HepG2 (cell line): ENCODE measurements around the gene CPLX1. TPM values are rescaled to one million over a fixed set of nuclear protein-coding genes. Genes with fewer than 3 reads are reported as not detected.

Source experiments
- ATF2 ChIP-seq: sonication (generic); formaldehyde crosslinking; IDR thresholded peaks from 2 replicates; pipeline ENCODE4 v1.4.0; 2020; ENCODE audit warnings: missing genetic modification reagents
- ELF4 ChIP-seq: sonication (generic); formaldehyde crosslinking; IDR thresholded peaks from 2 replicates; pipeline ENCODE4 v1.5.0; 2020; ENCODE audit warnings: missing genetic modification reagents, mild to moderate bottlenecking, moderate library complexity, borderline replicate concordance
- HOXA5 ChIP-seq: sonication (generic); formaldehyde crosslinking; IDR thresholded peaks from 2 replicates; pipeline ENCODE4 v1.4.0; 2020; ENCODE audit warnings: missing genetic modification reagents
- NR2F6 ChIP-seq, 2 experiments: IDR thresholded peaks; 2 replicates each; pipeline ENCODE4 v1.6.1; 2016; ENCODE audit warnings: antibody characterized with exemption in 1 of 2, mild to moderate bottlenecking in 1 of 2
- PHB2 ChIP-seq: fragments of 450-650 bp; IDR thresholded peaks from 2 replicates; pipeline ENCODE4 v1.6.1; 2018; ENCODE audit not compliant: partially characterized antibody
- SKIL ChIP-seq: sonication (generic); formaldehyde crosslinking; IDR thresholded peaks from 2 replicates; pipeline ENCODE4 v1.8.0; 2022; ENCODE audit warnings: missing genetic modification reagents, mild to moderate bottlenecking, moderate library complexity, borderline replicate concordance
- SMAD9 ChIP-seq: sonication (generic); formaldehyde crosslinking; IDR thresholded peaks from 2 replicates; pipeline ENCODE4 v1.5.1; 2020; ENCODE audit warnings: mild to moderate bottlenecking, missing genetic modification reagents
- SPEN ChIP-seq: sonication (generic); formaldehyde crosslinking; IDR thresholded peaks from 2 replicates; pipeline ENCODE4 v1.5.1; 2020; ENCODE audit warnings: low read depth, mild to moderate bottlenecking, missing genetic modification reagents
- STAT6 ChIP-seq: sonication (generic); formaldehyde crosslinking; IDR thresholded peaks from 2 replicates; pipeline ENCODE4 v1.4.0; 2020; ENCODE audit warnings: missing genetic modification reagents, mild to moderate bottlenecking, borderline replicate concordance
- TEAD2 ChIP-seq: sonication (generic); formaldehyde crosslinking; IDR thresholded peaks from 2 replicates; pipeline ENCODE4 v1.9.0; 2021; ENCODE audit warnings: missing genetic modification reagents
- ZIK1 ChIP-seq: sonication (generic); formaldehyde crosslinking; IDR thresholded peaks from 2 replicates; pipeline ENCODE4 v1.5.0; 2020; ENCODE audit warnings: mild to moderate bottlenecking, low read depth, missing genetic modification reagents, borderline replicate concordance
- ZNF350 ChIP-seq: sonication (generic); formaldehyde crosslinking; IDR thresholded peaks from 2 replicates; pipeline ENCODE4 v1.4.0; 2020; ENCODE audit warnings: mild to moderate bottlenecking, low read depth, missing genetic modification reagents, borderline replicate concordance
- ZNF441 ChIP-seq: sonication (generic); formaldehyde crosslinking; IDR thresholded peaks from 2 replicates; pipeline ENCODE4 v1.7.0; 2021; ENCODE audit warnings: missing genetic modification reagents, borderline replicate concordance
- ZNF549 ChIP-seq: sonication (generic); formaldehyde crosslinking; IDR thresholded peaks from 2 replicates; pipeline ENCODE4 v1.5.0; 2020; ENCODE audit warnings: missing genetic modification reagents
- ZNF598 ChIP-seq: sonication (generic); formaldehyde crosslinking; IDR thresholded peaks from 2 replicates; pipeline ENCODE4 v1.5.1; 2020; ENCODE audit warnings: mild to moderate bottlenecking, missing genetic modification reagents, borderline replicate concordance
- ZNF607 ChIP-seq: sonication (generic); formaldehyde crosslinking; IDR thresholded peaks from 2 replicates; pipeline ENCODE4 v1.5.1; 2020; ENCODE audit warnings: missing genetic modification reagents, mild to moderate bottlenecking, borderline replicate concordance
- polyA plus RNA-seq, 8 experiments: library from polyadenylated mRNA; depleted of rRNA in 3 of 8; stranded (reverse) in 7 of 8; unstranded in 1 of 8; fragments of >200 nt; fragmentation: Illumina TruSeq in 4 of 8; extraction: Trizol in 4 of 8; gene quantifications; 2 replicates each; pipeline versions ENCODE4 v1.2.1 to v1.2.3, GENCODE V29; 2011 to 2016; ENCODE audit warnings: low read depth in 4 of 8, missing spikeins in 1 of 8, mixed read lengths in 1 of 8; ENCODE audit not compliant: insufficient read depth in 1 of 8
- total RNA-seq, 5 experiments: library from RNA; depleted of rRNA; stranded (reverse); fragments of >200 nt; fragmentation: Illumina TruSeq; extraction: Trizol; gene quantifications; 2 replicates each; pipeline ENCODE4 v1.2.3, GENCODE V29; 2016; ENCODE audit warnings: low read depth in 1 of 5
- TF ChIP-seq, protein P1 (sequence below): IDR thresholded peaks from 2 replicates; pipeline ENCODE4 v1.6.1; 2016
- TF ChIP-seq, protein P2 (sequence below): sonication (generic); formaldehyde crosslinking; IDR thresholded peaks from 2 replicates; pipeline ENCODE4 v1.4.0; 2020; ENCODE audit warnings: mild to moderate bottlenecking, missing genetic modification reagents
- TF ChIP-seq, protein P3 (sequence below): sonication (generic); formaldehyde crosslinking; IDR thresholded peaks from 2 replicates; pipeline ENCODE4 v1.4.0; 2020; ENCODE audit warnings: mild to moderate bottlenecking, missing genetic modification reagents

The CPLX1 gene
- total and polyA plus RNA-seq, 2 of the 13 experiments (the other 11 are each of a cell fraction or from before 2014, with no cell fraction given): 0.18 TPM

- TF ChIP-seq ZNF607 (peak; percentile 38; the same call in 1 of the 2 replicates), ELF4 (CRISPR knock-in tag) (no peak), PHB2 (no peak), SKIL (0 out of 2 replicates have a peak, but pooled peaks have one; percentile 11), ZIK1 (CRISPR knock-in tag) (0 out of 2 replicates have a peak, but pooled peaks have one; percentile 38), SPEN (no peak), ZNF350 (CRISPR knock-in tag) (peak; percentile 44; the same call in 1 of the 2 replicates), ZNF598 (0 out of 2 replicates have a peak, but pooled peaks have one; percentile 13), ZNF549 (CRISPR knock-in tag) (no peak), ZNF441 (CRISPR knock-in tag) (no peak), ATF2 (CRISPR knock-in tag) (no peak), HOXA5 (CRISPR knock-in tag) (peak; percentile 38; the same call in 1 of the 2 replicates), SMAD9 (CRISPR knock-in tag) (no peak), NR2F6 (IDR thresholded peaks at IDR 0.05) (peak; percentile 68), NR2F6 (CRISPR knock-in tag; IDR thresholded peaks at IDR 0.05) (peak; percentile 84), STAT6 (no peak), TEAD2 (no peak)
- TF ChIP-seq, protein P1, sequence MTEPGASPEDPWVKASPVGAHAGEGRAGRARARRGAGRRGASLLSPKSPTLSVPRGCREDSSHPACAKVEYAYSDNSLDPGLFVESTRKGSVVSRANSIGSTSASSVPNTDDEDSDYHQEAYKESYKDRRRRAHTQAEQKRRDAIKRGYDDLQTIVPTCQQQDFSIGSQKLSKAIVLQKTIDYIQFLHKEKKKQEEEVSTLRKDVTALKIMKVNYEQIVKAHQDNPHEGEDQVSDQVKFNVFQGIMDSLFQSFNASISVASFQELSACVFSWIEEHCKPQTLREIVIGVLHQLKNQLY (CRISPR knock-in tag): no peak
- TF ChIP-seq, protein P2, sequence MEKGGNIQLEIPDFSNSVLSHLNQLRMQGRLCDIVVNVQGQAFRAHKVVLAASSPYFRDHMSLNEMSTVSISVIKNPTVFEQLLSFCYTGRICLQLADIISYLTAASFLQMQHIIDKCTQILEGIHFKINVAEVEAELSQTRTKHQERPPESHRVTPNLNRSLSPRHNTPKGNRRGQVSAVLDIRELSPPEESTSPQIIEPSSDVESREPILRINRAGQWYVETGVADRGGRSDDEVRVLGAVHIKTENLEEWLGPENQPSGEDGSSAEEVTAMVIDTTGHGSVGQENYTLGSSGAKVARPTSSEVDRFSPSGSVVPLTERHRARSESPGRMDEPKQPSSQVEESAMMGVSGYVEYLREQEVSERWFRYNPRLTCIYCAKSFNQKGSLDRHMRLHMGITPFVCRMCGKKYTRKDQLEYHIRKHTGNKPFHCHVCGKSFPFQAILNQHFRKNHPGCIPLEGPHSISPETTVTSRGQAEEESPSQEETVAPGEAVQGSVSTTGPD: no peak
- TF ChIP-seq, protein P3, sequence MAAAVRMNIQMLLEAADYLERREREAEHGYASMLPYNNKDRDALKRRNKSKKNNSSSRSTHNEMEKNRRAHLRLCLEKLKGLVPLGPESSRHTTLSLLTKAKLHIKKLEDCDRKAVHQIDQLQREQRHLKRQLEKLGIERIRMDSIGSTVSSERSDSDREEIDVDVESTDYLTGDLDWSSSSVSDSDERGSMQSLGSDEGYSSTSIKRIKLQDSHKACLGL (CRISPR knock-in tag): peak; percentile 82; the same call in 1 of the 2 replicates
Observed at GRCh38 chr4:788636-789297, 37.2 kb downstream of the CPLX1 start (continued).
